ENCODE results near the gene TMEM181. TPM values are rescaled to one million over a fixed set of nuclear protein-coding genes. Genes with fewer than 3 reads are reported as not detected.
A peak's percentile ranks its signal among the peaks of the same experiment; 100 is the strongest.

The TMEM181 gene
- total RNA-seq, 2 donors from 2014 or later: 33.2 to 57.4 TPM

DNA sequence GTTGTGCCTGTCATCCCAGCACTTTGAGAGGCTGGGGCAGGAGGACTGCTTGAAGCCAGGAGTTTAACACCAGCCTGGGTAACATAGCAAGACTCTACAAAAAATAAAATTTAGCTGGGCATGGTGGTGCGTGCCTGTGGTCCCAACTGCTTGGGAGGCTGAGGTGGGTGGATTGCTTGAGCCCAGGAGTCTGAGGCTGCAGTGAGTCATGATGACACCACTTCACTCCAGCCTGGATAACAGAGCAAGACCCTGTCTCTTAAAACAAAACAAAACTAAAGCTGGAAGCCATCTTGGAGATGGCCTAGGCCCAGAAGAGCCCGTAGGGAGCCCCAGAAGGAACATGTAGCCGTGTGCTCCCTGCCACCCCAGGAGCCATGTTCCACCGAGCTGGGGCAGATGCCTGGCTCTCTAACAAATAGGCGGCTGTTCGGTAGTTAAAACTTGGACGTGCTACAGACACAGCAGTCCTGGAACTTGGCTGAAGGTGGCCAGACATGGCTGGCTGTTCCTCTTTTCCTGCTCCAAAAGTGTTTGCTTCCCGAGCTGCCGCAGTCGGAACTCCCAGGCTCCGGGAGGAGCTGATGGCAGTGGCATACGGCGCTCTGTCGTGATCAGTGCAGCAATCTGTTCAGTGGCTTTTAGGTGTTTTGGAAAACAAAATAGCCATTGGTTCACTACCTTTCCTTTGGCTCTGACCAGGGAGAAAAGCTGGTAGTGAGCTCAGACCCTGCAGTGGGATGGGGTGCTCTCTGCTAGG lies 47.7 kb downstream of the TMEM181 start:
- Histone ChIP-seq H3K4me1 (no peaks in the 10 kb centered on the region), H3K9ac (ENCODE audit: low read depth in 2 of 2, low read length in 2 of 2) (no peak overlapping the region), H3K27ac (no peak overlapping the region), H3K9me3 (no peaks in the 10 kb centered on the region), H3K36me3 (peaks cover 12% of the 10 kb centered on the region), H3K27me3 (no peaks in the 10 kb centered on the region), H3K4me3 (no peak overlapping the region)
- no peak for TF ChIP-seq CTCF (IDR thresholded peaks at IDR 0.05)
- DNase-seq: no peak
- intact Hi-C loops (cut with DNase I): no loop called here

DNA sequence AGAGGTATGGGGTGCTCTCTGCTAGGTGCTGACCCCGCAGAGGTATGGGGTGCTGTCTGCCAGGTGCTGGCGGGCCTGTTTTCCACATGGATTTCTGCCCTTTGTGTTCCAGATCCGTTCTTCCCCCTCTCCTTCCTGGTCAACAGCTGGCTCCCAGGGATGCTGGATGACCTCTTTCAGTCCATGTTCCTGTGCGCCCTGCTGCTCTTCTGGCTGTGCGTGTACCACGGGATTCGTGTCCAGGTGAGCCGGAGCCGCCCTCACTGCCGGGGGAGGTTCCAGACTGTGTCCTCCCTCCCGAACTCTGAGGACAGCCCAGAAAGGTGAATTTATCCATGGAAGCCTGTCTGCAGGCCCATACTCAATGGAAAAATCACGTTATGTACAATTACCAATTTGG lies 48.3 kb downstream of the TMEM181 start:
- no peak overlapping the region for H3K9ac ChIP-seq (ENCODE audit: low read depth in 2 of 2, low read length in 2 of 2)
- DNase-seq: no peak

GRCh38 chr6:158609455-158610155 lies 49.7 kb downstream of the TMEM181 start:
- TF ChIP-seq CTCF (IDR thresholded peaks at IDR 0.05): no peak
- peaks cover 12% of the 10 kb centered on the region for H3K36me3 ChIP-seq
- intact Hi-C loops (cut with DNase I): no loop called here
- DNase-seq: peak; percentile 12
- H3K4me1 ChIP-seq: no peaks in the 10 kb centered on the region
- no peak overlapping the region for H3K9ac ChIP-seq (ENCODE audit: low read depth in 2 of 2, low read length in 2 of 2)
- no peaks in the 10 kb centered on the region for H3K9me3 ChIP-seq
- no peak overlapping the region for H3K4me3 ChIP-seq
- no peaks in the 10 kb centered on the region for H3K27me3 ChIP-seq
- H3K27ac ChIP-seq: no peak overlapping the region

More for the DNA sequence above, 48.3 kb downstream of the TMEM181 start:
- no peak overlapping the region for H3K27ac ChIP-seq
- H3K27me3 ChIP-seq: no peaks in the 10 kb centered on the region
- no peak for TF ChIP-seq CTCF (IDR thresholded peaks at IDR 0.05)
- no peaks in the 10 kb centered on the region for H3K4me1 ChIP-seq
- H3K9me3 ChIP-seq: no peaks in the 10 kb centered on the region
- H3K4me3 ChIP-seq: no peak overlapping the region
- intact Hi-C loops (cut with DNase I): no loop called here
- peaks cover 12% of the 10 kb centered on the region for H3K36me3 ChIP-seq

GRCh38 chr6:158610319-158610968 lies 50.6 kb downstream of the TMEM181 start:
- no peak for TF ChIP-seq CTCF (IDR thresholded peaks at IDR 0.05)
- H3K4me1 ChIP-seq: no peaks in the 10 kb centered on the region

DNA sequence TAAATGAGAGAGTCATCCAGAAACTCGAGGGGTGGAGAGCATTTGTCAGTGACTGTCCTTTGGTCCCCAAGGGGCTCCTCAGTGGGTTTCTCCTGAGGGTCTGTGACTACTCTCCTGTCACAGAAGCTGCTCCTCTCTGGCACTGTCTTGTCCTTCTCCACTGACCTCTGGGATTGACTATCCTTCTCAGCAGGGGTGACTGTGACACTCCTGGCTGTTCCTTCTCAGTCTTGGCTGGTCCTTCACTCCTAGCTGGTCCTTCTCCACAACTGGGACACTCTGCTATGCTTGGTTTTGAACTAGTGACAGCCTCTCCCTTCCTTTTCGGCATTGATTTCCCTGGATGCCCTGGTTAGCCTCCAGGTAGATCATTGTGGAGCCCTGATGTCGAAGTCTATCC lies 51.1 kb downstream of the TMEM181 start:
- H3K36me3 ChIP-seq: peaks cover 12% of the 10 kb centered on the region
- H3K27me3 ChIP-seq: no peaks in the 10 kb centered on the region
- peak; percentile 12 for DNase-seq

More at GRCh38 chr6:158610319-158610968, 50.6 kb downstream of the TMEM181 start:
- intact Hi-C loops (cut with DNase I): no loop called here
- H3K9me3 ChIP-seq: no peaks in the 10 kb centered on the region
- H3K4me3 ChIP-seq: no peak overlapping the region
- DNase-seq: peak; percentile 10
- H3K27me3 ChIP-seq: no peaks in the 10 kb centered on the region
- no peak overlapping the region for H3K9ac ChIP-seq (ENCODE audit: low read depth in 2 of 2, low read length in 2 of 2)
- H3K36me3 ChIP-seq: peaks cover 12% of the 10 kb centered on the region
- H3K27ac ChIP-seq: no peak overlapping the region

More for the DNA sequence above, 51.1 kb downstream of the TMEM181 start:
- Histone ChIP-seq H3K9me3 (no peaks in the 10 kb centered on the region), H3K27ac (no peak overlapping the region), H3K4me1 (no peaks in the 10 kb centered on the region), H3K4me3 (no peak overlapping the region), H3K9ac (ENCODE audit: low read depth in 2 of 2, low read length in 2 of 2) (no peak overlapping the region)
- TF ChIP-seq CTCF (IDR thresholded peaks at IDR 0.05): no peak
- intact Hi-C loops (cut with DNase I): no loop called here

Measured in colonic mucosa (tissue), 4 donors.